WTC11 (cell line): Measurements from ENCODE around the gene FBXO24.

Experiments used
- AFF4 ChIP-seq: sonication (generic); formaldehyde crosslinking; IDR thresholded peaks from 2 replicates; pipeline ENCODE4 v1.8.1; 2023; ENCODE audit warnings: mild to moderate bottlenecking, missing genetic modification reagents, borderline replicate concordance
- ATF3 ChIP-seq: sonication (generic); formaldehyde crosslinking; conservative IDR thresholded peaks from 2 replicates; pipeline ENCODE4 v1.8.1; 2022; ENCODE audit warnings: mild to moderate bottlenecking, missing genetic modification reagents
- CTCF ChIP-seq: fragments of 200-600 bp; IDR thresholded peaks from 2 replicates; pipeline ENCODE4 v1.8.0; 2022; ENCODE audit warnings: antibody characterized with exemption
- GABPB1 ChIP-seq: sonication (generic); formaldehyde crosslinking; IDR thresholded peaks from 2 replicates; pipeline ENCODE4 v1.8.1; 2023; ENCODE audit warnings: mild to moderate bottlenecking, missing genetic modification reagents
- IRF1 ChIP-seq: sonication (generic); formaldehyde crosslinking; IDR thresholded peaks from 2 replicates; pipeline ENCODE4 v1.8.0; 2023; ENCODE audit warnings: missing genetic modification reagents
- MLX ChIP-seq: sonication (generic); formaldehyde crosslinking; IDR thresholded peaks from 2 replicates; pipeline ENCODE4 v1.8.1; 2023; ENCODE audit warnings: mild to moderate bottlenecking, missing genetic modification reagents, moderate library complexity
- SP1 ChIP-seq: sonication (generic); formaldehyde crosslinking; conservative IDR thresholded peaks from 2 replicates; pipeline ENCODE4 v1.8.1; 2022; ENCODE audit warnings: missing genetic modification reagents
- TEAD4 ChIP-seq: sonication (generic); formaldehyde crosslinking; IDR thresholded peaks from 2 replicates; pipeline ENCODE4 v1.8.0; 2022; ENCODE audit warnings: mild to moderate bottlenecking, missing genetic modification reagents
- ZNF219 ChIP-seq: sonication (generic); formaldehyde crosslinking; IDR thresholded peaks from 2 replicates; pipeline ENCODE4 v1.8.0; 2023; ENCODE audit warnings: missing genetic modification reagents, mild to moderate bottlenecking, borderline replicate concordance
- ZNF281 ChIP-seq: sonication (generic); formaldehyde crosslinking; IDR thresholded peaks from 2 replicates; pipeline ENCODE4 v1.8.0; 2023; ENCODE audit warnings: mild to moderate bottlenecking, missing genetic modification reagents
- ZNF532 ChIP-seq: fragments of 250-450 bp; sonication (Bioruptor Pico); IDR thresholded peaks from 2 replicates; pipeline ENCODE4 v1.9.0; 2021; ENCODE audit warnings: mild to moderate bottlenecking, borderline replicate concordance

GRCh38 chr7:100642534-100642907 lies 56.4 kb downstream of the FBXO24 start:
- TF ChIP-seq SP1, result no peak
- no peak for TF ChIP-seq ZNF219 (CRISPR knock-in tag)
- no peak for TF ChIP-seq ZNF281 (CRISPR knock-in tag)
- TF ChIP-seq ZNF532 (CRISPR knock-in tag), result no peak
- TF ChIP-seq GABPB1 (CRISPR knock-in tag), result no peak
- TF ChIP-seq CTCF, result no peak
- TF ChIP-seq IRF1 (CRISPR knock-in tag), result no peak
- no peak for TF ChIP-seq AFF4
- TF ChIP-seq TEAD4, result no peak
- no peak for TF ChIP-seq ATF3
- no peak for TF ChIP-seq MLX (CRISPR knock-in tag)
